ENCODE results near the gene SERPINF2. TPM values are rescaled to one million over a fixed set of nuclear protein-coding genes. Genes with fewer than 3 reads are reported as not detected.
"Not testable (repeated sequence)": the region's sequence is repeated elsewhere in the genome, so short reads cannot be mapped to it uniquely, and the experiment has no call there.

SERPINF2 gene
- total RNA-seq (4.3 TPM), polyA plus RNA-seq (31.0 TPM)
- long read RNA-seq, donor 1: 0 reads
- long read RNA-seq, donor 2: 0 reads
- long read RNA-seq, donor 3: 0 reads
- long read RNA-seq, donor 4: 0 reads
- long read RNA-seq, donor 5, partial matches to known transcripts: 6 of 12 reads
- long read RNA-seq, donor 5, other reads (novel, unspliced or antisense): 0 of 12 reads
- long read RNA-seq, donor 6: 0 reads
- long read RNA-seq, donor 7: 0 reads
- long read RNA-seq, donor 8: 0 reads
- long read RNA-seq, donor 9, partial matches to known transcripts: 0 of 2 reads
- long read RNA-seq, donor 9, other reads (novel, unspliced or antisense): 0 of 2 reads
- long read RNA-seq, donor 10: 0 reads

GRCh38 chr17:1742371-1743087 is at the start of gene SERPINF2:
Gene SERPINF2 (plus strand): TSS chr17:1742871. CDS start chr17:1744996, 2,125 bp downstream.
- no peak for DNase-seq (ENCODE audit: low read depth in 6 of 9, low spot score in 9 of 9)
- no peaks in the 10 kb centered on the region for H3K9me3 ChIP-seq (ENCODE audit: control insufficient read depth in 2 of 2, insufficient read depth in 1 of 2, low read length in 1 of 2)
- H3K4me1 ChIP-seq (ENCODE audit: control insufficient read depth in 2 of 2, insufficient read depth in 2 of 2, low read length in 2 of 2): no peaks in the 10 kb centered on the region
- H3K27me3 ChIP-seq (ENCODE audit: control insufficient read depth in 2 of 2, insufficient read depth in 1 of 2, low read length in 1 of 2): no peaks in the 10 kb centered on the region
- no peak within 1 kb of the TSS for H3K4me3 ChIP-seq (ENCODE audit: low read length in 2 of 2)
- H3K27ac ChIP-seq (ENCODE audit: low read depth in 1 of 2, low read length in 1 of 2): no peak within 1 kb of the TSS
- 86% methylated on average over 10 of the region's 10 CpGs for WGBS
- peaks cover 7 to 8% of the 10 kb centered on the region in 2 donors for H3K36me3 ChIP-seq (ENCODE audit: control insufficient read depth in 2 of 2, insufficient read depth in 2 of 2, low read length in 1 of 2)

GRCh38 chr17:1693339-1693738 is 49.3 kb upstream of the SERPINF2 start:
- no peaks in the 10 kb centered on the region for H3K9me3 ChIP-seq (ENCODE audit: control insufficient read depth in 2 of 2, insufficient read depth in 1 of 2, low read length in 1 of 2)
- H3K4me1 ChIP-seq (ENCODE audit: control insufficient read depth in 2 of 2, insufficient read depth in 2 of 2, low read length in 2 of 2): no peaks in the 10 kb centered on the region
- no peaks in the 10 kb centered on the region for H3K36me3 ChIP-seq (ENCODE audit: control insufficient read depth in 2 of 2, insufficient read depth in 2 of 2, low read length in 1 of 2)
- peaks cover 0 to 3% of the 10 kb centered on the region in 2 donors for H3K27me3 ChIP-seq (ENCODE audit: control insufficient read depth in 2 of 2, insufficient read depth in 1 of 2, low read length in 1 of 2)
- 98% methylated on average over 7 of the region's 7 CpGs for WGBS
- no peak overlapping the region for H3K4me3 ChIP-seq (ENCODE audit: low read length in 2 of 2)
- no peak overlapping the region for H3K27ac ChIP-seq (ENCODE audit: low read depth in 1 of 2, low read length in 1 of 2)
- DNase-seq (ENCODE audit: low read depth in 6 of 9, low spot score in 9 of 9): no peak

GRCh38 chr17:1695365-1695764 is 47.3 kb upstream of the SERPINF2 start:
- H3K36me3 ChIP-seq (ENCODE audit: control insufficient read depth in 2 of 2, insufficient read depth in 2 of 2, low read length in 1 of 2): no peaks in the 10 kb centered on the region
- H3K27ac ChIP-seq (ENCODE audit: low read depth in 1 of 2, low read length in 1 of 2): no peak overlapping the region
- peaks cover 0 to 3% of the 10 kb centered on the region in 2 donors for H3K27me3 ChIP-seq (ENCODE audit: control insufficient read depth in 2 of 2, insufficient read depth in 1 of 2, low read length in 1 of 2)
- no peaks in the 10 kb centered on the region for H3K9me3 ChIP-seq (ENCODE audit: control insufficient read depth in 2 of 2, insufficient read depth in 1 of 2, low read length in 1 of 2)
- DNase-seq (ENCODE audit: low read depth in 6 of 9, low spot score in 9 of 9): no peak
- H3K4me1 ChIP-seq (ENCODE audit: control insufficient read depth in 2 of 2, insufficient read depth in 2 of 2, low read length in 2 of 2): no peaks in the 10 kb centered on the region
- 98% methylated on average over 8 of the region's 8 CpGs for WGBS
- no peak overlapping the region for H3K4me3 ChIP-seq (ENCODE audit: low read length in 2 of 2)

GRCh38 chr17:1697681-1698080 is 45.0 kb upstream of the SERPINF2 start:
- Histone ChIP-seq H3K4me3 (ENCODE audit: low read length in 2 of 2) (no peak overlapping the region), H3K4me1 (ENCODE audit: control insufficient read depth in 2 of 2, insufficient read depth in 2 of 2, low read length in 2 of 2) (no peaks in the 10 kb centered on the region), H3K9me3 (ENCODE audit: control insufficient read depth in 2 of 2, insufficient read depth in 1 of 2, low read length in 1 of 2) (no peaks in the 10 kb centered on the region), H3K27me3 (ENCODE audit: control insufficient read depth in 2 of 2, insufficient read depth in 1 of 2, low read length in 1 of 2) (peaks cover 0 to 3% of the 10 kb centered on the region in 2 donors), H3K27ac (ENCODE audit: low read depth in 1 of 2, low read length in 1 of 2) (no peak overlapping the region), H3K36me3 (ENCODE audit: control insufficient read depth in 2 of 2, insufficient read depth in 2 of 2, low read length in 1 of 2) (no peaks in the 10 kb centered on the region)
- WGBS: 62% methylated on average over 5 of the region's 5 CpGs
- DNase-seq (ENCODE audit: low read depth in 6 of 9, low spot score in 9 of 9): no peak

GRCh38 chr17:1699891-1700290 is 42.8 kb upstream of the SERPINF2 start:
- H3K9me3 ChIP-seq (ENCODE audit: control insufficient read depth in 2 of 2, insufficient read depth in 1 of 2, low read length in 1 of 2); H3K4me1 ChIP-seq (ENCODE audit: control insufficient read depth in 2 of 2, insufficient read depth in 2 of 2, low read length in 2 of 2); H3K27me3 ChIP-seq (ENCODE audit: control insufficient read depth in 2 of 2, insufficient read depth in 1 of 2, low read length in 1 of 2); H3K36me3 ChIP-seq (ENCODE audit: control insufficient read depth in 2 of 2, insufficient read depth in 2 of 2, low read length in 1 of 2); H3K4me3 ChIP-seq (ENCODE audit: low read length in 2 of 2); DNase-seq (ENCODE audit: low read depth in 6 of 9, low spot score in 9 of 9); H3K27ac ChIP-seq (ENCODE audit: low read depth in 1 of 2, low read length in 1 of 2): not testable (repeated sequence)
- WGBS: 96% methylated on average over 5 of the region's 5 CpGs

- Histone ChIP-seq H3K9me3 (ENCODE audit: control insufficient read depth in 2 of 2, insufficient read depth in 1 of 2, low read length in 1 of 2) (no peaks in the 10 kb centered on the region), H3K27ac (ENCODE audit: low read depth in 1 of 2, low read length in 1 of 2) (no peak overlapping the region), H3K27me3 (ENCODE audit: control insufficient read depth in 2 of 2, insufficient read depth in 1 of 2, low read length in 1 of 2) (peaks cover 7 to 21% of the 10 kb centered on the region in 2 donors), H3K4me1 (ENCODE audit: control insufficient read depth in 2 of 2, insufficient read depth in 2 of 2, low read length in 2 of 2) (peaks cover 0 to 7% of the 10 kb centered on the region in 2 donors), H3K36me3 (ENCODE audit: control insufficient read depth in 2 of 2, insufficient read depth in 2 of 2, low read length in 1 of 2) (no peaks in the 10 kb centered on the region), H3K4me3 (ENCODE audit: low read length in 2 of 2) (no peak overlapping the region)
- WGBS: 73% methylated on average over 4 of the region's 4 CpGs
- DNase-seq (ENCODE audit: low read depth in 6 of 9, low spot score in 9 of 9): no peak
Measured at GRCh38 chr17:1703063-1703462, 39.6 kb upstream of the SERPINF2 start.

- H3K4me3 ChIP-seq (ENCODE audit: low read length in 2 of 2): no peak overlapping the region
- H3K27ac ChIP-seq (ENCODE audit: low read depth in 1 of 2, low read length in 1 of 2): no peak overlapping the region
- no peaks in the 10 kb centered on the region for H3K9me3 ChIP-seq (ENCODE audit: control insufficient read depth in 2 of 2, insufficient read depth in 1 of 2, low read length in 1 of 2)
- peaks cover 0 to 11% of the 10 kb centered on the region in 2 donors for H3K4me1 ChIP-seq (ENCODE audit: control insufficient read depth in 2 of 2, insufficient read depth in 2 of 2, low read length in 2 of 2)
- WGBS: 96% methylated on average over 7 of the region's 7 CpGs
- H3K36me3 ChIP-seq (ENCODE audit: control insufficient read depth in 2 of 2, insufficient read depth in 2 of 2, low read length in 1 of 2): no peaks in the 10 kb centered on the region
- H3K27me3 ChIP-seq (ENCODE audit: control insufficient read depth in 2 of 2, insufficient read depth in 1 of 2, low read length in 1 of 2): peaks cover 23 to 41% of the 10 kb centered on the region in 2 donors
- DNase-seq (ENCODE audit: low read depth in 6 of 9, low spot score in 9 of 9): no peak
Measured at GRCh38 chr17:1705004-1705403, 37.7 kb upstream of the SERPINF2 start.

- Histone ChIP-seq H3K4me1 (ENCODE audit: control insufficient read depth in 2 of 2, insufficient read depth in 2 of 2, low read length in 2 of 2) (peaks cover 3 to 22% of the 10 kb centered on the region in 2 donors), H3K27me3 (ENCODE audit: control insufficient read depth in 2 of 2, insufficient read depth in 1 of 2, low read length in 1 of 2) (peaks cover 32 to 62% of the 10 kb centered on the region in 2 donors), H3K36me3 (ENCODE audit: control insufficient read depth in 2 of 2, insufficient read depth in 2 of 2, low read length in 1 of 2) (no peaks in the 10 kb centered on the region), H3K4me3 (ENCODE audit: low read length in 2 of 2) (no peak overlapping the region), H3K9me3 (ENCODE audit: control insufficient read depth in 2 of 2, insufficient read depth in 1 of 2, low read length in 1 of 2) (no peaks in the 10 kb centered on the region), H3K27ac (ENCODE audit: low read depth in 1 of 2, low read length in 1 of 2) (no peak overlapping the region)
- WGBS: 91% methylated on average over 5 of the region's 5 CpGs
- no peak for DNase-seq (ENCODE audit: low read depth in 6 of 9, low spot score in 9 of 9)
Measured at GRCh38 chr17:1707107-1707506, 35.6 kb upstream of the SERPINF2 start.

GRCh38 chr17:1708791-1709346 is 33.8 kb upstream of the SERPINF2 start:
- 97% methylated on average over 10 of the region's 10 CpGs for WGBS
- not testable (repeated sequence) for H3K9me3 ChIP-seq (ENCODE audit: control insufficient read depth in 2 of 2, insufficient read depth in 1 of 2, low read length in 1 of 2); H3K27ac ChIP-seq (ENCODE audit: low read depth in 1 of 2, low read length in 1 of 2); H3K4me3 ChIP-seq (ENCODE audit: low read length in 2 of 2); H3K36me3 ChIP-seq (ENCODE audit: control insufficient read depth in 2 of 2, insufficient read depth in 2 of 2, low read length in 1 of 2); DNase-seq (ENCODE audit: low read depth in 6 of 9, low spot score in 9 of 9)
- Histone ChIP-seq H3K27me3 (ENCODE audit: control insufficient read depth in 2 of 2, insufficient read depth in 1 of 2, low read length in 1 of 2) (peaks cover 50 to 79% of the 10 kb centered on the region in 2 donors), H3K4me1 (ENCODE audit: control insufficient read depth in 2 of 2, insufficient read depth in 2 of 2, low read length in 2 of 2) (peaks cover 3 to 33% of the 10 kb centered on the region in 2 donors)

Measured in thymus (tissue), 14 donors.